Measurements from ENCODE around the gene SYTL1.

The SYTL1 gene

GRCh38 chr1:27400082-27400962, 58.5 kb downstream of the SYTL1 start:
- peak in 4 of 51 donors; percentile 9 to 25 (median 18) for DNase-seq

GRCh38 chr1:27400963-27401341, 59.1 kb downstream of the SYTL1 start:
- DNase-seq: no peak

GRCh38 chr1:27402349-27402754, 60.5 kb downstream of the SYTL1 start:
- DNase-seq: peak in 40 of 51 donors; percentile 11 to 76 (median 52)

GRCh38 chr1:27403065-27403726, 61.4 kb downstream of the SYTL1 start:
- DNase-seq: peak in 23 of 51 donors; percentile 14 to 58 (median 31)
